8988T (cell line): ENCODE data around the gene EPB41L1.
A peak's percentile ranks its signal among the peaks of the same experiment; 100 is the strongest.

ENCODE experiments used
- DNase-seq: peaks from one replicate; pipeline ENCODE4 v3.0.0; 2011

Gene EPB41L1

DNA sequence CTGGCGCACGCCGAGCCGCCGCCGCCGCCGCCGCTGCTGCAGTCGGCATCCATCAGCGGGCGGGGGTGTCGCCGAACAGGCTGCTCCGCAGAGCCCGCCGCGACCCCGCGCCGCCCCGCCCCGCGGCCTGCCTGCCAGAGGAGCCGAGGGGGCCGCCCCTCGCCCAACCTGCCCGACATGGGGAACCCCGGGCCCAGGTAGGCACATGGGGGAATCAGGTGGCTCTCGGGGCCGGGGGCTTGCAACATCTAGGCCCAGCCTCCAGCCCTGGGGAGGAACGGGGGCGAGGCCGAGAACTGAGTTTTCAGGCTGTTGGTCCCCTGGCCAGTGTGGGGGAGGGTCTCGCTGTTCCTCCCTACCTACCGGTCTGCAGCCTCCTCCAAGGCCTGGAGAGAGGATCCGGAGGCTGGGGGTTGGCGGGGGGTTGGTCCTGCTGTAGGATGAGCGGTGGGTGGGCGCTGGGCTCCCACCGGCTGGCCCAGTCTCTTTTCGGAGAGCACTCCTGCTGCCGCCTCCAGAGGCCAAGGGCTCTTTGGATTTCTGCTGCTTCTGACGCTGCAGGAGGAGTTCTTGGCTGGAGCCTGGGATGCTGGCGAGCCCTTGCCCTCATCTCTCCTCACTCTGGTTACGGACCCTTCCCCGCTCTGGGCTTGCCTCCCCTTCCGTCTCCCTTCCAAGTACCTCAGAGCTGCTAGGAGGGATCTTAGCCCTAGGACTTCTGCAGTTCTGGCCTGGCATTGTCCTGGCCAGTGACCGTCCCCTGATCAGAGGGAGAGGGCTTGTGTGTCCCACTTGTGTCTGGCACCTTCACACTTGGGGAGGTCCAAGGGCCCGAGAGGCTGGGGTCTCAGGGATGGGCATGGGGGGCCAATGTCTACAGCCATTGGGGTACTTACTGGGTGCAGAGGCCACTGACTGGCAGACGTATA is at the start of gene EPB41L1:
EPB41L1 (plus strand) TSS at position 41 of the 929 bp plus-strand sequence. CDS start 19,038 bp downstream, outside the sequence.
- peak; percentile 49 for DNase-seq

DNA sequence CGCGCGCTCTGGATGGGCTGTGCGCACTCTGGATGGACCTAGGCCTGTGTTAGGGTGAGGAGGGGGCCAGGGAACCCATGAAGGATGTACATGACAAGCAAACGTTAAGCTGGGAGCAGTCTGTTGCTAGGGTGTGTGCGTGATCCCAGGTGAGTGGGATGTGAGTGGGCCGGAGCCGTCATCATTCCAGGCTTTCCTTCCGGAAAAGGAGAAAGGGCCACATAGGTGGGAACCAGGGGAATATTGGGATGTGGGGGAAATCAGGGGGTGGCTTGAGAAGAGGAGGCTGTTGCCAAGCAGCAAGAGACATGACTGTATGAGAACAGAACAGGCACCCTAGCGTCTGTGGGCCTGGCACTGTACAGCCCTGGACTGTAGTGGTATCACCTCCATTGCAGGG is 49.7 kb upstream of the EPB41L1 start:
- DNase-seq: no peak

DNA sequence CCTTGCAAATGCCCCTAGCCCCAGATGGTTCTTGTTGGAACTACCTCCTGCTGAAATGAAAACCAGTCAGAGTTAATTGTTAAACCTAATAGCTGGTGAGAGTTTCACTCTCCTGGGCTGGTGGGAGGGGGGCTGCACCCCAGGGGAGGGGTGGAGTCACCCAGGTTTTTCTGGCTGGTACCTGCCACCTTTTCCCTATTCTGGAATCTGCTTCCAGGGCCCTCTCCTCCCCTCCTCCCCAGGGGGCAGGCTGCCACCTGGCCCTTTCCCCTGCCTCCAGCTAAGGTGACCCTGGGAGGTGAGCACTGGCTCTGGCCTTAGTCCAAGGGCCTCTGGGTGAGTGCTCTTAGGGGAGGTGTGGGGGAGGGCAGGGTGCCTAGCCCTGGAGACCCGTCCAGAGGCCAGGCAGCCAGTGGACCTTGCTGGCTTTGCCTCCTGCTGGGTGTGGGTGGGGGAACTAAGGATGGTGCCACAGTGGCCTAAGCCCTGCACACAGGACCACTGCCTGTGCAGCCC is 48.8 kb upstream of the EPB41L1 start:
- no peak for DNase-seq

DNA sequence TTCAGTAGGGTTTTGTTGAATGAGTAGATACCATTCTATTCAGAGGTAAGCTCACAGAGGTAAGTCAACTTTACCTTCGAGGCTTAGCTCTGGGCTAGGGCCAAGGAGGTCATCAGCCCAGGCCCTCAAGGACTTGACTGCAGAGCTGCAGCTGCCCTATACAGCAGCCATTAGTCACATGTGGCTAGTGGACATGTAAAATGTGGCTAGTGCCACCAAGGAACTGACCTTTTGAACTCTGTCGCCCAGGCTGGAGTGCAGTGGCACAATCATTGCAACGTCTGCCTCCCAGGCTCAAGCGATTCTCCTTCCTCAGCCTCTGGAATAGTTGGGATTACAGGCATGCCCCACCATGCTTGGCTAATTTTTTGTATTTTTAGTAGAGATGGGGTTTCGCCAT is 47.9 kb upstream of the EPB41L1 start:
- DNase-seq: no peak

DNA sequence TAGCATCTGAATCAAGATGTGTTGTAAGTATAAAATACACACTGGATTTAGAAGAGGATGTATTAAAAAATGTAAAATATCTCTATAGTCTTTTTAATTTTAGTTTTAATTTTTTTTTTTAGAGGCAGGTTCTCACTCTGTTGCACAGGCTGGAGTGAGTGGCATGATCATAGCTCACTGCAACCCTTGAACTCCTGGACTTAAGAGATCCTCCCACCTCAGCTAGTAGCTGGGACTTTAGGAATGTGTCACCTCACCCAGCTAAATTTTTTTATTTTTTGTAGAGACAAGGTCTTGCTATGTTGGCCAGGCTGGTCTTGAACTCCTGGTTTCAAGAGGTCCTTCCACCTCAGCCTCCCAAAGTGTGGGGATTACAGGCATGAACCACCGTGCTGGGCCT is 46.7 kb upstream of the EPB41L1 start:
- DNase-seq: no peak

DNA sequence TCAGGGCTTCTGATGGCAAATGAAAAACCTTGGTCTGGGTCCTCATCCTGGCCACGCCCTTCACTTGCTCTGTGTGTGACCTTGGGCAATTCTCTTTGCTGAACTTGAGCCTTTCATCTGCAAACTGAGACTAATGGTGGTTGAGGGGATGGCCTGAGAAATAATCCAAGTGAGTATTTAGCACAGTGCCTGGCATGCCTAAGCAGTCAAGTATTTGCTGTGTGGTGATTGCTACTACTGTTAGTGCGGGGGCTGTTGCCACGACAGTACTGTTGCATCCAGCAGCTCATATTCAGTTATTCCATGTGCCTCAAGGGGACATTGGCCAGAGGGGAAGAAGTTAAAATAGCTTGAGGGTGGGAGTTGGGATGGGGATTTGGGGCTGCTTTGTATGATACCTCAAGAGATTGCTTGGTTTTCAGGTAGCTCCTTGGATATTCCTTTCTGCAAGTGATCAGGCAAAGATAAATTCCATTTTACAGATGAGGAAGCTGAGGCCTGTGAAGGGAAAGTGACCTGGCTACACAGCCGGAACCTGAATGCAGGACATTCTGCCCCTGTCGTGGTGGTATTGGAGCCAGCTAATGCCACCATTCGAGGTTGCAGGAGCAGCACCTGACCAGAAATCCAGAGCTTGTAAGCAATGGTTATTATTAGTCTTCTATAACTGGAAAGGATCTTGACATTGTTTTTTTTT is 45.1 kb upstream of the EPB41L1 start:
- no peak for DNase-seq

DNA sequence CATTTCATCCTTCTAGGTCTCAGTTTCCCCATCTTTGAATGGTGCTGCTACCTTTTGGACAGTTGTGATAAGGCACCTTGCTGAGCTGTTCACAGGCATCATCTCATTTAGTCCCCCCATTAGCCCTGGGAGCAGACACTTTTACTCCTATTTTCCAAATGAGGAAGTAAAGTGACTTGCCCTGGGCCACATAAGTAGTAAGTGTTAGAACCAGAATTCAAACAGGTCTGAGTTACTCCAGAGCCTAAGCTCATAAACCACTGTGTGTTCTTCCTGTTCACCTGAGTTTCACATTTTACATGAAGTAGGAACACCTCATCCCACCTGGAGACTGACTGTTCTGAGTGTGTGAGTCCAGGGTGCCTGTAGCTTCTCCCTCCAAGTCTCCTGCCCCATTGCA is 43.5 kb upstream of the EPB41L1 start:
- no peak for DNase-seq

DNA sequence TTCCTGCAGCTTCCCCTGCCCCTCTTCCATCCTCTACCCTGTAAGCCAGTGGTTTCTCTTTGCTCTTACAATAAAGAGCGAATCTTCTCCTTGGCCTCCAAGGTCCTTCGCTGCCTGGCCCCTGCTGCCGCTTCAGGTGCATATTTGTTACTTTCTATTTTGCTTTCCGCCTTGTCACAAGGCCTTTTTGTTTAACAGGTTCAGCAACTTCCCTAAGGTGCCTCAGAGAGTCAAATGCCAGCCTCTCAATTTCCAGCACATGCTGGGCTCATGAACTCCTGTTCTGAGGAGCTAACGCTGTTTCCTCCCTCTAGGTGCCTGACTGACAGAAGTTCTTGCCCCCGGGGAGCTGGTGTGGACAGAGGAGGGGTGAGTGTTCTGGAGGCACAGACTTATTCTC is 42.4 kb upstream of the EPB41L1 start:
- no peak for DNase-seq

DNA sequence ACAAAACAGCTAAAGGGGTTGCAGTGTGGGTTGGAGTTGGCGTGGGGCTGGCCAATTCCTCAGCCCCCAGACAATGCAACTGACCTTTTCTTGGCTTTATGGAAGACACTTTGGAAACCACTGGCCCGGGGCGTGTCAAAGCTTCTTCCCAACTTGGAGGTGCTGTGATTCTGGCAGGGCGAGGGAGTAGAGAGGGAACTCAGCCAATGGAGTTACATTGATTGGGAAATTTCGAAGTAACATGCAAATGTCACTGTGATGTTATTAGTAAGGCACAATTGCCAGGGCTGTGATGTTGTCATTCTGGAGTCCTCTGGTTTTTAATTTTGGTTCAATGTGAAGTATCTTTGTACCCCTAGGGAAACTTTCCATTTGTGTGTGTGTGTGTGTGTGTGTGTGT is 41.5 kb upstream of the EPB41L1 start:
- DNase-seq: no peak

DNA sequence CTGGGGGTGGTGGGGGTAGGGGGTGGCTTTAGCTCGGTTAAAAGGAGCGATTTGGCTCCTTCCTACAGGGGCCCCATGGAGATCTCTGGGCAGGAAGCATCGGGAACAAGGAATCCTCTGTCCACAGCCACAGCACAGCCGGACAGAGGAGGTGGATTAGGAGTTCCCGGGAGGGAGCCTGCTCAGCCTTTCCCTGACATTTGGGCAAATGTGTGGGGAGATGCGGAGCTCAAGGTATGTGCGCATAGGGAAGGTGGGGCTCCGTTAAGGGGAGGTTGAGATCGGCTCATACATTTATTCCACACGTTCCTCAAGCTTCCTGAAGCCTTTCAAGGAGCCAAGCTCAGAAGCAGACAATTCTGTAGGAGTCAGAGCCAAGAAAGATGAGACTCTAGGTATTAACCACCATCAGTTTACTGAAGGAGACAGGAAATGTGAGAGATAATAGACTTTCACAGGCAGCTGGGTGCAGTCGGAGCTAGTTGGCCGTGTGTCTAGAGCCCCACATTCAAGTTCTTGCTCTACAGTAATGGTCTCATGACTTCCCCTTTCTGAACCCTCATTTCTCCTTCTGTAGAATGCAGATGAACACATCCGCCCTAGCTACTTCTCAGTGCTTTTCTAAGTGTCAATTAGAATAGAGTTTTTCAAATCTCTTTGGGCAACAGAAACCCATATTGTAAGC is 40.8 kb upstream of the EPB41L1 start:
- no peak for DNase-seq

DNA sequence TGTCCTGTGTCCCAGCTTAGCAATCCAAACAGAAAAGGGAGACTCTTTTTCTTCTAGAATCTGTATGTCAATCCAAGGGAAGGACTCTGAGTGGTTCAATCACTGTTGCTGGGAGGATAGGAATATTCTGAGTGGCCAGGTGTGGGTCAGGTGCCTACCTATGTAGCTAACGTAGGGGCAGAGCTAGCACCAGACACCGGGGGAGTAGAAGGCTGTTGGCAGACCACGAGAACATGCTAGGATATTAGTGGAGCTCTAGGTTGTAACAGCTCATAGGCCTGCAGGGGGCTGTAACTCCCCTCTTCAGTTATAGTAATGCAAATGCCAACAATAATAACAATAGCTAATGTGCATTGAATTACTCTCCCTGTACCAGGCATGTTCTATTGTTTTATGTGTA is 39.8 kb upstream of the EPB41L1 start:
- DNase-seq: no peak

DNA sequence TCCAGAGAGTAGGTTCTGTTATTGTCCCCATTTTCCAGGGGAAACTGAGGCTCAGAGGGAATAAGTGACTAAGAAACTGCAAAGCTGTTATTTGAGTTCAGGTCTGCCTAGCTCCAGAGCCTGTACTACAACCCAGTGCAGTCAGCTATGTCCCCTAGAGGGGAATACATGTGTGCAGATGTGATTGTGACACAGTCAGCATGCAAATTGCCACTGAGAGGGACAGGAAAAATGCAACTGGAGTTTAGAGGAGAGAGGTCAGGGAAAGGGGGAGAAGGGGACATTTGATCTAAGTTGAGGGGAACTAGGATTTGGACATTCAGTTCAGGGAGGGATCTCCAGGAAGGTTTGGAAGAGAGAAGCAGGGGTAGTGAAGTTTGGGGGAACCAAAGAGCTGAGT is 38.6 kb upstream of the EPB41L1 start:
- DNase-seq: no peak

DNA sequence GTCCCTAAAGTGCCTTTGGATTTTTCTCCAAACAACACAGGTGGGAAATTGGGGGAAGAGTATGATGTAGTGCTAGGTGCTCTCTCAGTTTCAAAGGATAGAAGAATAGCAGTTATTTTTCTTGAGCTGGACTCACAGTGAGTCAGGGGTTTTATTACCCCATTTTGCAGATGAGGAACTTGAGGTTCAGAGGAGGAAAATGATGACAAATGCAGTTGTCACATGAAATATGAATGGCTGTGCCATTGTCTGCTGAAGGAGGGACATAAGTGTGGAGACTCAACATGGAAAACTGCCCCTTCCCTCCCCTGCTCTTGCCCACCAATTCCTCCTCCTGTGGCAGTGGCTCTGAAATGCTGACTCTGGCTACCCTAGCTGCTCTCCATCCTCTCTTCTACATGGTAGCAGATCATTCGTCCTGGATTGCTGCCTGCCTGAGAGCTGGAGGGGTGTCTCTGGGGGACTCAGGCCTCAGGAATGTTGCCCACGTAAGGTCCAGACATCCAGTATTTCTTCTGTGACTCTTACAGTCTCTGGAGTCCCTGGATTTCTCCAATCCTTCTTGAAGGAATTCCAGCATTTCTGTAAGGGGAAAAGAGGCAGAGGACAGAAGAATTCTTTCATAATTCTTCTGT is 37.6 kb upstream of the EPB41L1 start:
- peak; percentile 40 for DNase-seq

DNA sequence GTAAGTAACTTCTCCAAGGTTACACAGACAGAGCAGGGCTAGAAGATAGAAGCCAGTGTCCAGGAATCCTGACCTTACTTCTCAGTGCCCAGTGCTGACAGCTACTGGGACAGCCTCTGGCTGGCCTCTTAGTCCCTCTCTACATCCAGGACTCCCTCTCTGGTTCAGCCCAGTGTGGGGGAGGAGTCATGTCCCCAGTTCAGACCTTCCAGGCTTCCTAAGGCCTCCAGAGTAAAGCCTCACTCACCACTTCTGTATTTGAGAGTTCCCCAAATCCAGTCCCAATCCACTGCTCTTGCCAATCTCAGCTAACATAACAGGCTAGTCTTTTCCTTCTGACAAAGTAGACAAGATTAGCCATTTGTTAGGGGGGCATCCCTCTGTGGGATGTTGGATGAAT is 36.9 kb upstream of the EPB41L1 start:
- DNase-seq: no peak

DNA sequence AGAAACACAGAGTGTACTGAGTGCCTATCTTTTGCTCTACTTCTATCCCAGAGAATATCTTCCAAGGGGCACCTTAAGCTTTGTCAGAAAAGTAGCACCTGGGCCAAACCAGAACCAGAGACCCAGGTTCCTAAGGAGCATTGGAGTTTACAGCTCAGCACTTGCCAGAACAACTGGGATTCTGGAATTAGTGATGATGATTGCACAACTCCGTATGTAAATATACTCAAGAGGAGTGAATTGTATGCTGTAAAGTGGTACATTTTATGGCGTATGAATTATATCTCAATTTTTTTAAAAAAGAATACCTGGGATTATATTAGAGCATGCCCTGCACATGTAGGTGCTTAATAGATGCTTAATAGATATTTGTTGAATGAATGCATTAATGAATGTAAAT is 36.2 kb upstream of the EPB41L1 start:
- no peak for DNase-seq

DNA sequence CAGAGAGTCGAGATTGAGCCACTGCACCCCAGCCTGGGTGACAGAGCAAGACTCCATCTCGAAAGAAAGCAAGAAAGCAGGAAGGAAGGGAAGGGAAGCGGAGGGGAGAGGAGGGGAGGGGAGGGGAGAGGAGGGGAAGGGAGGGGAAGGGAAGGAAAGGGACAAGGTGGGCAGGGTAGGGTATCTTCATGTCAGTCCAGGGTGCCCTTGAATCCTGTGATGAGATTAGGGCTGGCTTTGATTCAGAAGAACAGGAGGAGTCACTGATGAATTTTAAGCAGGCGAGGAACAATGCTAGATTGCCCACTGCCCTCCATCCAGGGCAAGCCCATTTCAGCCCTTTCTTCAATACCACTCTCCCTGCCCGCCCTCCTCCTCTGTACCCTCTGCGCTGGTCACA is 35.0 kb upstream of the EPB41L1 start:
- no peak for DNase-seq

DNA sequence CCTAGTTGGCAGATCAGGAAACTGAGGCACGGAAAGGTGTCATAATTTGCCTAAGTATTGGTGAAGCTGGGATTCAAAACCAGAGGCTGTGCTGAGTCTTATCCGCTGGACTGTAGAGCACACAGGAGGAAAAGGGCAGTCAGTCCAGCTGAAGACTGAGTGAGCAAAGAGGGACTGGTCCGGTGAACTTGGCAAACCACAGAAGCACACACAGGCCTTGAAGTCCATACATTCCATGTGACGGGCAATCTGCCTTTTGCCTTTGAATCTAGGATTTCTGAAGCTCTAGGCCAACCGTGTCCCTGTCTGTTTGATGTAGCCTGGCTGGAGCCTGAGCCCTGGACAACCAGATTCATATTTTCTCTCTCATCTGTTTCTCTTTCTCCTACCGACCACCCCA is 34.3 kb upstream of the EPB41L1 start:
- no peak for DNase-seq

DNA sequence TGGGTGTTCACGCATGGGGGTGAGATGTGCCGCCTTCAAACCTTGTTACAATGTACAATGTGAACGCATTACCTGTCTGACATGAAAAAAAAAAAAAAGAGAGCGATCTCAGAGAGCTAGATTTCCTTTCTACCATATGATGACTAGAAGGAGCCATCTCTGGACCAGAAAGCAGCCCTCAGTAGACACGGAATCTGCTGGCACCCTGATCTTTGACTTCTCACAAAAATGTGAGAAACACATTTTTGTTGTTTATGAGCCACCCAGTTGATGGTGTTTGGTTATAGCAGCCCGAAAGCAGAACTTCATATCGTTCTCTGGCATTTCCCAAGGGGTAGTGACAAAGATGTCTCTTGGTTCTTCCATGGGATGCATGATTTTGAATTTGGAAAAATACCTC is 33.5 kb upstream of the EPB41L1 start:
- DNase-seq: no peak

DNA sequence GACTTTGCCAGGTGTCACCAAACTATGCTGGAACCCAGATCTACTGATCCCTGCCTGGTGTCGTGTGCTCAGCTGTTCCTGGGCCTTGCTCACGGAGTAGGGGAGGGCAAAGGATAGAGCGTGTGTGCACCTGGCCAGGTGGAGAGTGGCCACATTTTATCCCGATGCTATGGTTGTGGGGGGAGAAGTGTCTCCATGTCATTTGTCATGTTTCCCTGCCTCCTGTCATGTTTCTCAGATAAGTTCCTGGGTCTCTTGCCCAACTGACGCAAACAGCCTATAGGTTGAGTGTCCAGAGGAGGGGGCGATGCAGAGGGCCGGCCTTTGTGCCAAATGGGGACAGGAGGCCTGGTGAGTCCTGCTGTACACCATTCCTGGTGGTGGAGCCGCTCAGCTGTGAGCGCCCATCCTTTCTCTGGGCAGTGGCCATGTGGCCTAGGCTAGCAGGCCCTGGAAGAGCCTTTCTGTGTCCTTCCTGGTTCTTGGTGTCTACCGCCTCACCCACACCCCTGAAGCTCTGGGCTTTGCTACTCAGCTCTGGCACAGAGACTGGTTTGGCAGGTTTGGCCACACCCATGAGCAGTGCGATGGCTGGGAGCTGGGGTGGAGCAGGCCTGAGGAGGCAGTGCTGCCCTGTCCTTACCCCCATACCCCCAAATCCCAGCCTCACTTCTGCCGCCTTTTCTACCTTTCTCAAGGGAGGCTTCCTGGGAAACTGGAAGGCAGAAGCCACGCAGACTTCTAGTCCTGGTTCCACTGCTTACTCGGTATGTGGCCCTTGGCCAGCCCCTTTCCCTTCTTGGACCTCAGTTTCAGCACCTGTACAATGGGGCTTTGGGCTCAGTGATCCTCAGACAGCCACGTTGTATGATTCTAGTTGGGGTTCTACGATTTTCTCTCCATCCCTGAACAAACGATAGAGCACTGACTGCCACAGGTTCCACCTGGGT is 32.3 kb upstream of the EPB41L1 start:
- DNase-seq: no peak

DNA sequence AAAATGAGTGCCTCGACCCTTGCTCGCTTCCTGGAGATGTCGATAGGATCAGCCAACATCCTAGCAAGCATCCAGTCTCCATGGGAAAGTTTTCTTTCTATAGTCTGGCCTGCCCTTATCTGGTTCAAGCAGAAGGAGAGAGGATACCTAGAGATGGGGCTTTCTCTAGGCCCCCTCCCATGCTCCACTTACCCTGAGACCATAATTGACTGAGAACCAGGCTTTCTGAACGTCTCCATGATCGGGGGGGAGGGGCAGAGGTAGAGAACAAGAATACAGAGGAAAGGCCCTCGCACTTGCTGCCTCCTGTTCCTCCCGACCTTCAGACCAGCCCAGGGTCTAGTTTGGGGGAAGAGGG is 31.6 kb upstream of the EPB41L1 start:
- no peak for DNase-seq

DNA sequence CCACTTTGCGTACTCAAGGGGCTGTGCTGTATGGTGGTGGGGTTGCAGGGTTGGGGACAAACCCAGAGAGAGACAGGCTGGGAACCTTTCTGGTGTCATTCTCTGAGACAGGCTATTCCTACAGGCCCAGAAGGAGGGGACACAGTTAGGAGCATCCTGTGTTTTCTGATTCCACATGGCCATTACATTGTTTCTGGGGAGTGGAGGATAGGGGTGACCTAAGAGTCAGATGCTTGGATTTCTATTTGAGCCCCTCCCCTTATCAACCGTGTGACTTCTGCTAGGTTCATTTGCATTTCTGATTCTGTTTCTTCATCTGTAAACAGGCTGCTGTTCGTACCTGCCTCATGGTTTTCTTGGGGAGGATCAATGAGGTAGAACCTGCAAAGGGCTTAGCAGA is 29.4 kb upstream of the EPB41L1 start:
- no peak for DNase-seq
